Measurements from ENCODE around the gene DTX3.

The DTX3 gene

GRCh38 chr12:57620936-57621496, 16.4 kb downstream of the DTX3 start:
- DNase-seq (ENCODE audit: low spot score in 2 of 2) (no peak), ATAC-seq (replicated peaks; ENCODE audit: extremely low read depth, poor library complexity, severe bottlenecking) (no peak)
- Mint-ChIP-seq H3K36me3 (ENCODE audit: insufficient read depth) (peaks cover 6% of the 10 kb centered on the region), H3K9me3 (no peaks in the 10 kb centered on the region), H3K4me3 (peak overlapping the region; percentile 76), H3K27ac (ENCODE audit: low read depth) (no peak overlapping the region), H3K4me1 (peaks cover 22% of the 10 kb centered on the region), H3K27me3 (peaks cover 98% of the 10 kb centered on the region)

- Mint-ChIP-seq H3K4me3 (peak overlapping the region; percentile 76), H3K27me3 (peaks cover 100% of the 10 kb centered on the region), H3K4me1 (peaks cover 22% of the 10 kb centered on the region), H3K27ac (ENCODE audit: low read depth) (no peak overlapping the region), H3K9me3 (no peaks in the 10 kb centered on the region), H3K36me3 (ENCODE audit: insufficient read depth) (peaks cover 6% of the 10 kb centered on the region)
- DNase-seq (ENCODE audit: low spot score in 2 of 2) (peak in 1 of 2 donors; percentile 46), ATAC-seq (replicated peaks; ENCODE audit: extremely low read depth, poor library complexity, severe bottlenecking) (peak; percentile 56)
Observed at GRCh38 chr12:57621497-57622292, 17.1 kb downstream of the DTX3 start.

DNA sequence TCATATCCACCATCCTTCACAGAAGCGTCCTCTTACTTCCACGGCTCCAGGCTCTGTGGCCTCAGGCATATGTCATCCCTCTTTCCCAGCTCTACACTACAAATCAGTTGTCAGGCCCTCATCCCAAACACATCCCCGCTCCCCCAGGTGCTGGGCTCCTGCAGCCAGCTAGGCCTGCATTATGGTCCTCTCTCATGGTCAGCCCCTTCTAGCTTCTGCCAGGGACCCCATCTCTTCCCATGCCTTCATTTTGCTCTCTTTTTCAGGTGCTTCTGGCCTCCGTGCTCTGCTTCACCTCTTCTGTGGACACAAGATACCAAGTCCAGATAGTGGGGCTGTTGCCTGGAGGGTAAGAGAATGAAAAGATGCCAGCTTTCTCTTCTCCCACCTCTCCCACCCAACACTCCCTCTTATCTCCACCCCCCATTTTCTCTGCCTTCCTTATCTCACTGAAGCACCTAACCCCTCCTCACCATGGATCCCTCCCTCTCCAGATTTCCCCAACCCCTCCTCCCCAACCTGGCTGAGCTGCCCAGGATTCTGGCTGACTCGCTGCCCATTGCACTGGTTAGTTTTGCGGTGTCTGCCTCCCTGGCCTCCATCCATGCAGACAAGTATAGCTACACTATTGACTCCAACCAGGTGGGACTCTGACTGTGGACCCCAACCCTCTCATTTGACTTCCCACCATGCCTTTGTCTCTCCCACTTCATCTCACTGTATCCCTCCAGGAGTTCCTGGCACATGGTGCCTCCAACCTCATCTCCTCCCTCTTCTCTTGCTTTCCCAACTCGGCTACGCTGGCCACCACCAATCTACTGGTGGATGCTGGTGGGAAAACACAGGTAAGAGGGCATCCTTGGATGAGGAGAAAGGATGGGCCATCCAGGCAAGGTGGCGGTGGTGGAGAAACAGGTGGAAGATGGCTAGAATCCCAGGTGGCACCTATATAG, 17.9 kb downstream of the DTX3 start:
- Mint-ChIP-seq H3K4me1 (peaks cover 22% of the 10 kb centered on the region), H3K27me3 (peaks cover 99% of the 10 kb centered on the region), H3K4me3 (peak overlapping the region; percentile 76), H3K36me3 (ENCODE audit: insufficient read depth) (peaks cover 6% of the 10 kb centered on the region), H3K9me3 (no peaks in the 10 kb centered on the region), H3K27ac (ENCODE audit: low read depth) (no peak overlapping the region)
- ATAC-seq (replicated peaks; ENCODE audit: extremely low read depth, poor library complexity, severe bottlenecking) (no peak), DNase-seq (ENCODE audit: low spot score in 2 of 2) (no peak)

DNA sequence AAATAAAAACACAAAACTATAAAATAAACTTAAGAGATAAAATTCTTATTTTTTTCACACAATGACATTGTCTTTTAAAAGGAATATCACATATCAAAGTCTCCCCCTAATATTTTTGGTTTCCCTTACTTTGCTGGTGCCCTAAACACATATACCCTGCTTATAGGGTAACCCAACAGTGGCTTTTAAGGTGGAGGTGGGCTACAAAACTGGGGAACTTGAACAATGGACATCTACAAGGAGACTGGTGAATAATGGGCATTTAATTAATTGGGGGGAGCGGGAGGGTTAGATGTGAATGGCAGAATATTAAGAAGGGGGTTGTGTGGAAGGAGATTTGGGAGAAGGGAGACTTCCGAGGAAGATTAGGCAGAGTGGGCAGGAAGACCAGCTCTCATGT, 18.8 kb downstream of the DTX3 start:
- H3K27me3 Mint-ChIP-seq: peaks cover 99% of the 10 kb centered on the region
- H3K4me3 Mint-ChIP-seq: no peak overlapping the region
- no peak for ATAC-seq (replicated peaks; ENCODE audit: extremely low read depth, poor library complexity, severe bottlenecking)
- no peaks in the 10 kb centered on the region for H3K9me3 Mint-ChIP-seq
- peaks cover 22% of the 10 kb centered on the region for H3K4me1 Mint-ChIP-seq
- H3K36me3 Mint-ChIP-seq (ENCODE audit: insufficient read depth): peaks cover 6% of the 10 kb centered on the region
- DNase-seq (ENCODE audit: low spot score in 2 of 2): no peak
- no peak overlapping the region for H3K27ac Mint-ChIP-seq (ENCODE audit: low read depth)

DNA sequence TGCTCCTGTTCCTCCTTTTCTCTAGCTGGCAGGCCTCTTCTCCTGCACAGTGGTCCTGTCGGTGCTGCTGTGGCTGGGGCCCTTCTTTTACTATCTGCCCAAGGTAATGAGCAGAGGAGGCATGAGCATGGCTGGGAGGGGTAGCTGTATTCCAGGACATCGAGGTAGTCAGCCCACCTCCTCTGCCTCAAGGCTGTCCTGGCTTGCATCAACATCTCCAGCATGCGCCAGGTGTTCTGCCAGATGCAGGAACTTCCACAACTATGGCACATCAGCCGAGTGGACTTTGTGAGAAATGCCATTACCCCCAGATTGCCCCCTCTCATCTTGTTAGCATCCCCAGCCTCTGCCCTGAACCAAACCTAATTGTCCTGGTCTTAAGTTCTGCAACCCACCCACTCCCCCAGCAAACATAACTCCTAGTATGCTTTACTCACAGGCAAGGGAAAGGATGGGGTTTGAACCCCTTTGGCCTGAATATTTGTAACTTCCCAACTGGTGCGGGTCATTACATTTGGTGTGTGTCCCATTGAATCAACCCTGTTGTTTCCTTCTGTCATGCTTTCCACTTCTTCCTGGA, 19.3 kb downstream of the DTX3 start:
- peaks cover 99% of the 10 kb centered on the region for H3K27me3 Mint-ChIP-seq
- H3K27ac Mint-ChIP-seq (ENCODE audit: low read depth): no peak overlapping the region
- ATAC-seq (replicated peaks; ENCODE audit: extremely low read depth, poor library complexity, severe bottlenecking) (no peak), DNase-seq (ENCODE audit: low spot score in 2 of 2) (no peak)
- H3K9me3 Mint-ChIP-seq: no peaks in the 10 kb centered on the region
- H3K4me1 Mint-ChIP-seq: peaks cover 22% of the 10 kb centered on the region
- peaks cover 6% of the 10 kb centered on the region for H3K36me3 Mint-ChIP-seq (ENCODE audit: insufficient read depth)
- H3K4me3 Mint-ChIP-seq: no peak overlapping the region

DNA sequence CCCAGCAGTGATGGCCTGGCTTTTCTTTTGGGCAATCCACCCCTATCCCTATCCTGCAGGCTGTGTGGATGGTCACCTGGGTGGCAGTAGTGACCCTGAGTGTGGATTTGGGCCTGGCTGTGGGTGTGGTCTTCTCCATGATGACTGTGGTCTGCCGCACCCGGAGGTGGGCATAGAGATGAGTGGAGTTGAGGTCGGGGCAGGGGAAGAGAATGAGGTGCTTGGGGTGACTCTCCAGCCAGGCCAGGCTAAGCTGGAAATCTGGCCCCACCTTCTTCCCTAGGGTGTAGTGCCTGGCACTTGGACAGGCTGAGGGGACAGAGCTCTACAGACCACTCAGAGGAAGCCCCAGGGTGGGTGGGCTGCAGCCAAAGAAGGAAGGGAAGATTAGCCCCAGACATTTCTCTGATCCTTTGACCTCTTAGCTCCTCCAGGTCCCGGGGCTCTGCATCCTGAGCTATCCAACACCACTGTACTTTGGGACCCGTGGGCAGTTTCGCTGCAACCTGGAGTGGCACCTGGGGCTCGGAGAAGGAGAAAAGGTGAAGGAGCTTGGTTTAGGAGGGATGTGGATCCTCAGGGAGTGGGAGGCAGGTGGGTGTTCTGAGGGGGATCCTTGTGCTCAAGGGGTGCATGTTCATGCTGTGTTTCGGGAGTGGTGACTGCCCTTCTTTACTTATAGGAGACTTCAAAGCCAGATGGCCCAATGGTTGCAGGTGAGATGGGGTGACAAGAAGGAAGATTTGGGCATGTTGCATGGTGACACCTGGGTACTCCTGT, 20.0 kb downstream of the DTX3 start:
- H3K4me3 Mint-ChIP-seq: no peak overlapping the region
- peaks cover 6% of the 10 kb centered on the region for H3K36me3 Mint-ChIP-seq (ENCODE audit: insufficient read depth)
- no peak for DNase-seq (ENCODE audit: low spot score in 2 of 2)
- H3K27me3 Mint-ChIP-seq: peaks cover 94% of the 10 kb centered on the region
- H3K9me3 Mint-ChIP-seq: no peaks in the 10 kb centered on the region
- ATAC-seq (replicated peaks; ENCODE audit: extremely low read depth, poor library complexity, severe bottlenecking): no peak
- H3K27ac Mint-ChIP-seq (ENCODE audit: low read depth): no peak overlapping the region
- H3K4me1 Mint-ChIP-seq: peaks cover 22% of the 10 kb centered on the region

- Mint-ChIP-seq H3K27ac (ENCODE audit: low read depth) (no peak overlapping the region), H3K4me1 (peaks cover 19% of the 10 kb centered on the region), H3K27me3 (peaks cover 91% of the 10 kb centered on the region), H3K36me3 (ENCODE audit: insufficient read depth) (peaks cover 5% of the 10 kb centered on the region), H3K4me3 (no peak overlapping the region), H3K9me3 (no peaks in the 10 kb centered on the region)
- DNase-seq (ENCODE audit: low spot score in 2 of 2) (no peak), ATAC-seq (replicated peaks; ENCODE audit: extremely low read depth, poor library complexity, severe bottlenecking) (no peak)
Observed at GRCh38 chr12:57625261-57626032, 20.8 kb downstream of the DTX3 start.

GRCh38 chr12:57626111-57626920, 21.7 kb downstream of the DTX3 start:
- no peak overlapping the region for H3K4me3 Mint-ChIP-seq
- ATAC-seq (replicated peaks; ENCODE audit: extremely low read depth, poor library complexity, severe bottlenecking) (no peak), DNase-seq (ENCODE audit: low spot score in 2 of 2) (no peak)
- peaks cover 91% of the 10 kb centered on the region for H3K27me3 Mint-ChIP-seq
- H3K36me3 Mint-ChIP-seq (ENCODE audit: insufficient read depth): peaks cover under 1% of the 10 kb centered on the region
- no peak overlapping the region for H3K27ac Mint-ChIP-seq (ENCODE audit: low read depth)
- no peaks in the 10 kb centered on the region for H3K9me3 Mint-ChIP-seq
- H3K4me1 Mint-ChIP-seq: peaks cover 10% of the 10 kb centered on the region

DNA sequence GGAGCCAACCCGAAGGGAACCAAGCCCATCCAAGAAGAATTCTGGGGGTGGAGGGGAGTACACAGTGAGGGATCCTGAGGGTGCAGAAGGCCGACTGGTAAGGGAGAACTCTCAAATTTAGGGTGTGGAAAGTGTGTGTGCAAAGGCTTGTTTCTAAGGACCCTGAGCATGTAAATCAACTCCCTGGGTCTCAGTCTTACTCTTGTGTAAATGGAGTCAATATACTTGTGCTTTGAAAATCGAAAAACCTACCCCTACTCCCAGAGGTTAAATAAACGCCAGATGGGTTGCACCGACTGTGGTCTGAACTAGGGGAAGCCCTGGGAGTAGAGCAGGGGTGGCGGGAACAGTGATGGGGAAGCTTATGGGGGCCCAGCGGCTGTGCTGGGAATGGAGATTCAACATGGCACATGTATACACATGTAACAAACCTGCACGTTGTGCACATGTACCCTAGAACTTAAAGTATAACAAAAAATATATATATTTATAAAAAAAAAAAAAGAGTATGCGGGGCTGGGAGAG, 22.4 kb downstream of the DTX3 start:
- H3K27ac Mint-ChIP-seq (ENCODE audit: low read depth): no peak overlapping the region
- H3K4me3 Mint-ChIP-seq: no peak overlapping the region
- DNase-seq (ENCODE audit: low spot score in 2 of 2) (no peak), ATAC-seq (replicated peaks; ENCODE audit: extremely low read depth, poor library complexity, severe bottlenecking) (no peak)
- H3K4me1 Mint-ChIP-seq: peaks cover 7% of the 10 kb centered on the region
- H3K36me3 Mint-ChIP-seq (ENCODE audit: insufficient read depth): no peaks in the 10 kb centered on the region
- peaks cover 91% of the 10 kb centered on the region for H3K27me3 Mint-ChIP-seq
- no peaks in the 10 kb centered on the region for H3K9me3 Mint-ChIP-seq

- no peak for ATAC-seq (replicated peaks; ENCODE audit: extremely low read depth, poor library complexity, severe bottlenecking)
- Mint-ChIP-seq H3K4me1 (peaks cover 9% of the 10 kb centered on the region), H3K36me3 (ENCODE audit: insufficient read depth) (no peaks in the 10 kb centered on the region), H3K27me3 (peaks cover 90% of the 10 kb centered on the region), H3K27ac (ENCODE audit: low read depth) (no peak overlapping the region), H3K4me3 (peak overlapping the region; percentile 8), H3K9me3 (no peaks in the 10 kb centered on the region)
- DNase-seq (ENCODE audit: low spot score in 2 of 2): peak in 1 of 2 donors; percentile 13
Observed at GRCh38 chr12:57627501-57628279, 23.1 kb downstream of the DTX3 start.
